ENCODE results near the gene ERCC6.

ERCC6 gene

DNA sequence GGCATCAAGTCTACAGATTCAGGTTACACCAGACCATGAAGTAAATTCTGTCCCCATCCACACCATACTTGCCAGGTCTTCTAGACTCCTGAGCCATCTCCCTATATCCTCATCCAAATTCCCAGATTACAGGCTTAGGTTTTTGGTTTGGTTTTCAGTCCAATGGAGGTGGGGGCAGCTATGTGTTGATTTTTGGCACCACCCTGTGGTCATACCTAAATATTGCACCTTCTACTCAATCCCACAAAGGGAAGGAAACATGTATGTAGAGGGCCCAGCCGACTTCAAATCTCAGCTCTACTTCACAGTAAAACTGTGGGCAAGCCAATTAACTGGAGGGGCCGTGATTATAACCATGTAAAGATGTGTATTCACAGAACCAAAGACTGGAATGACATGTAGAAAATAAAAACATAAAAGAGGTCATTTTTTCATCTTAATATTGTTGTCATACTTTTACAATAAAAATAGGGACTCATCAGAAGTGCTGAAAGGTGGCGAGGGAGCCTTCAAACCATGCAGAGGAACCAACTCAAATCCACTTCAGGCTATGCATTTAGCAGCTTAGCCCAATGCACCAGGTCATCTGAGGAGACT, 19.8 kb downstream of the ERCC6 start:
- DNase-seq (ENCODE audit: low spot score) = no peak

DNA sequence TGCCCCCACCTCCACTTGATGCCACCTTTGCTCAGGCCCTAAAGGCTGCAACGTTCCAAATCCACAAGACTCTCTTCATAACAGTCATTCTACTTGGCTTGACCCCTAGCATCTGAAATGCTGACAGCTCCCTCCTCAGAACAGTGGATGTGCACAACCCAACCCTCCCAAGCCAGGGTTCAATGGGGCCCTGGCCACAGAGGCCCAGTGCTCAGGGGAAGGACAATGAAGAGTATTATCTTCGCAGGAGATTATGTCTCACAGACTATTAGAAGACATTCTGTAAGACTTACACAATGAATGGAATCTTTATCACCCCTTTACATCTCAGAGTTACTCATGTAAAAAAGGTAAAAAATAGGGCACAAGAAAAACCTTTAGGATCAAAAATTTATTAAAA, 20.4 kb downstream of the ERCC6 start:
- Histone ChIP-seq H3K4me1 (ENCODE audit: insufficient read depth, poor library complexity, severe bottlenecking) (no peaks in the 10 kb centered on the region), H3K36me3 (ENCODE audit: low read depth) (peaks cover 96% of the 10 kb centered on the region), H3K27ac (ENCODE audit: poor library complexity, severe bottlenecking) (no peak overlapping the region), H3K4me3 (ENCODE audit: severe bottlenecking) (no peak overlapping the region), H3K27me3 (ENCODE audit: insufficient read depth, poor library complexity, severe bottlenecking) (no peaks in the 10 kb centered on the region), H3K9me3 (ENCODE audit: severe bottlenecking) (no peaks in the 10 kb centered on the region)
- TF ChIP-seq, protein P1, sequence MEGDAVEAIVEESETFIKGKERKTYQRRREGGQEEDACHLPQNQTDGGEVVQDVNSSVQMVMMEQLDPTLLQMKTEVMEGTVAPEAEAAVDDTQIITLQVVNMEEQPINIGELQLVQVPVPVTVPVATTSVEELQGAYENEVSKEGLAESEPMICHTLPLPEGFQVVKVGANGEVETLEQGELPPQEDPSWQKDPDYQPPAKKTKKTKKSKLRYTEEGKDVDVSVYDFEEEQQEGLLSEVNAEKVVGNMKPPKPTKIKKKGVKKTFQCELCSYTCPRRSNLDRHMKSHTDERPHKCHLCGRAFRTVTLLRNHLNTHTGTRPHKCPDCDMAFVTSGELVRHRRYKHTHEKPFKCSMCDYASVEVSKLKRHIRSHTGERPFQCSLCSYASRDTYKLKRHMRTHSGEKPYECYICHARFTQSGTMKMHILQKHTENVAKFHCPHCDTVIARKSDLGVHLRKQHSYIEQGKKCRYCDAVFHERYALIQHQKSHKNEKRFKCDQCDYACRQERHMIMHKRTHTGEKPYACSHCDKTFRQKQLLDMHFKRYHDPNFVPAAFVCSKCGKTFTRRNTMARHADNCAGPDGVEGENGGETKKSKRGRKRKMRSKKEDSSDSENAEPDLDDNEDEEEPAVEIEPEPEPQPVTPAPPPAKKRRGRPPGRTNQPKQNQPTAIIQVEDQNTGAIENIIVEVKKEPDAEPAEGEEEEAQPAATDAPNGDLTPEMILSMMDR (IDR thresholded peaks at IDR 0.05; ENCODE audit: poor library complexity, severe bottlenecking) = no peak
- no peak for ATAC-seq (ENCODE audit: low read depth)
- no peak for DNase-seq (ENCODE audit: low spot score)

More for the DNA sequence above, 19.8 kb downstream of the ERCC6 start:
- no peaks in the 10 kb centered on the region for H3K4me1 ChIP-seq (ENCODE audit: insufficient read depth, poor library complexity, severe bottlenecking)
- H3K9me3 ChIP-seq (ENCODE audit: severe bottlenecking) = no peaks in the 10 kb centered on the region
- TF ChIP-seq, protein P1 (IDR thresholded peaks at IDR 0.05; ENCODE audit: poor library complexity, severe bottlenecking) = peak; percentile 80
- H3K4me3 ChIP-seq (ENCODE audit: severe bottlenecking) = no peak overlapping the region
- peak; percentile 73 for ATAC-seq (ENCODE audit: low read depth)
- H3K27ac ChIP-seq (ENCODE audit: poor library complexity, severe bottlenecking) = no peak overlapping the region
- peaks cover 98% of the 10 kb centered on the region for H3K36me3 ChIP-seq (ENCODE audit: low read depth)
- no peaks in the 10 kb centered on the region for H3K27me3 ChIP-seq (ENCODE audit: insufficient read depth, poor library complexity, severe bottlenecking)

DNA sequence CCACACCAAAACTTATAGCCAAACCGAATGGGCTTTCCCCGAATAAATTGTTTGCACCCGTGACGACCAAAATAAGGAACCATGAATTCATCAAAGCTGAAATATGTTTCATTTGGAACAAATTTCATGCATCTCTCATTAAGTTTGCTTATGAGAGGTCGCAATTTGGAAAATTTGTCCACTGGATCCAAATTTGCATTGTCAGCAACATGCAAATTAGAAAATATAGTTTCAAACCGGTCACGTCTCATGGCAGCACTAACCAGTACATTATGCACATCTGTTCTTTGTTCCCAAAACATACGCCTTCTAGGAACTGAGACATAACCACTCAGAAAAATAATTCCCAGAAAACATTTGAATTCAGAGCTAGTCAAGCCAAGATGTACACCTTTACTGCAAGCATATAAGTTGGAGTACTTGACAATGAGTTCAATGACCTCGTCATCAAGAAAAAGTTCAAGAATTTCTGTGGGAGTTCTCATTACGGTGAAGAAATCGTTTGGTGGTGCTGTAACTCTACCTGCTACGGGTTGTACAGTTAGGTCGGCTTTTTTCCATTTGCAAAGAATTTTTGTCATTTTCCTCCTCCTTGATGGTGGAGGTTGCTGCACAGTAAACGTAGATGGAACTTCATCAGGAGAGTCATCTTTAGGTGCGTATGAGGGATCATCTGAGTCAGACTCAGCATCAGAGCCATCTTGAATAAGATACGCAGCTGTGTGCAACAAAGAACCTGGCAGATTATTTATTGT, 22.5 kb downstream of the ERCC6 start:
- Histone ChIP-seq H3K4me3 (ENCODE audit: severe bottlenecking) (no peak overlapping the region), H3K27me3 (ENCODE audit: insufficient read depth, poor library complexity, severe bottlenecking) (no peaks in the 10 kb centered on the region), H3K4me1 (ENCODE audit: insufficient read depth, poor library complexity, severe bottlenecking) (no peaks in the 10 kb centered on the region), H3K27ac (ENCODE audit: poor library complexity, severe bottlenecking) (no peak overlapping the region), H3K36me3 (ENCODE audit: low read depth) (peaks cover 96% of the 10 kb centered on the region), H3K9me3 (ENCODE audit: severe bottlenecking) (no peaks in the 10 kb centered on the region)
- no peak for ATAC-seq (ENCODE audit: low read depth)
- TF ChIP-seq, protein P1 (IDR thresholded peaks at IDR 0.05; ENCODE audit: poor library complexity, severe bottlenecking) = no peak
- DNase-seq (ENCODE audit: low spot score) = no peak

DNA sequence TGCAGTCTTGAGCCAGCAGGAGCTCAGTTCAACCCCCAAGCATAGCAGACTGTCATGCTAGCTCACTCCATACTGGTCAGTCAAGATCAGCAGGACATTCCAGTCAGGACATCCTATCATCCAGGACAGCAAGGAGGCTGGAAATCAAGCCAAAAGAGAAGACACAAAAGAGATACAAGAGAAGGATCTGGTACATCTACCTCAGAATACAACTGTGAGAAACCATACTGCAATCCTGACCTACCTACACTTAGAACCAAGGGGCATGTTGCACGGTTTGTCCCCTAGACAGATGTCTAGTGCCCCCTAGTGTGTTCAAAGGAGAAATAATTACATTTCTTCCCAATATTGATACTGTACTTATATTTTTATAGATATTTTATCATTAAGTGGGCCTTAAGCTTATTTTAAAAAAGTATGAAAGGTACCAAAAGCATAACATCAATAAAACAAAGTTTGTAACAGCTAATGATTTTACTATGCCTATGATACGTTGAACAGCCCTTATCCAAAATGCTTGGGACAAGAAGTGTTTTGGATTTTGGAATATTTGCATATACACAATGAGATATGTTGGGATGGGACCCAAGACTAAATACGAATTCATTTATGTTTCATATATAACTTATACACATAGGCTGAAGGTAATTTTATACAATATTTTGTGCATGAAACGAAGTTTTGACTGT, 26.7 kb downstream of the ERCC6 start:
- peak; percentile 49; the same call in 2 of the 3 replicates for ATAC-seq (ENCODE audit: low read depth)
- no peaks in the 10 kb centered on the region for H3K9me3 ChIP-seq (ENCODE audit: severe bottlenecking)
- no peak overlapping the region for H3K4me3 ChIP-seq (ENCODE audit: severe bottlenecking)
- H3K27ac ChIP-seq (ENCODE audit: poor library complexity, severe bottlenecking) = no peak overlapping the region
- H3K27me3 ChIP-seq (ENCODE audit: insufficient read depth, poor library complexity, severe bottlenecking) = no peaks in the 10 kb centered on the region
- no peaks in the 10 kb centered on the region for H3K4me1 ChIP-seq (ENCODE audit: insufficient read depth, poor library complexity, severe bottlenecking)
- no peak for DNase-seq (ENCODE audit: low spot score)
- peaks cover 80% of the 10 kb centered on the region for H3K36me3 ChIP-seq (ENCODE audit: low read depth)
- TF ChIP-seq, protein P1 (IDR thresholded peaks at IDR 0.05; ENCODE audit: poor library complexity, severe bottlenecking) = peak; percentile 75
